ENCODE measurements around the gene MS4A6A.

Gene MS4A6A

DNA sequence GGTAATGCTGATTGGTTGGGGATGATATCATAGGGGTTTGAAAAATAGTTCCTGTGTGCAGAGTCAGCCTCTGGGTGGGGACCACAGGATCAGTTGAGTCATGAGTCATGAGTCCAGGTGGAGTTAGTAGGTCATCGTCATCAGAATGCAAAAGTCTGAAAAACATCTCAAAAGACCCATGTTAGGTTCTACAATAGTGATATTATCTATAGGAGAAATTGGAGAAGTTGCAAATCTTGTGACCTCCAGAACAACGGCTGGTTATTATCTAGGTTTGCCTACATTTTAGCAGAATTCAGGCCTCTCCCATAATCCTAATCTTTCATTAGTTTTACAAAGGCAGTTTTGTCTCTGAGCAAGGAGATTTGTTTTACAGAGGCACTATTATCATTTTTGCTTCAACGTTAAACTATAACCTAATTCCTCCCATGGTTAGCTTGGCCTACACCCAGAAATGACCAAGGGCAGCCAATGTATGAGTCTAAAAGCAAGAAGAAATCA lies 55.5 kb downstream of the MS4A6A start:
- TF ChIP-seq CTCF (IDR thresholded peaks at IDR 0.05), result no peak
- no peak for TF ChIP-seq ZFX (IDR thresholded peaks at IDR 0.05; ENCODE audit: borderline replicate concordance)
- no peak overlapping the region for H3K27ac ChIP-seq

DNA sequence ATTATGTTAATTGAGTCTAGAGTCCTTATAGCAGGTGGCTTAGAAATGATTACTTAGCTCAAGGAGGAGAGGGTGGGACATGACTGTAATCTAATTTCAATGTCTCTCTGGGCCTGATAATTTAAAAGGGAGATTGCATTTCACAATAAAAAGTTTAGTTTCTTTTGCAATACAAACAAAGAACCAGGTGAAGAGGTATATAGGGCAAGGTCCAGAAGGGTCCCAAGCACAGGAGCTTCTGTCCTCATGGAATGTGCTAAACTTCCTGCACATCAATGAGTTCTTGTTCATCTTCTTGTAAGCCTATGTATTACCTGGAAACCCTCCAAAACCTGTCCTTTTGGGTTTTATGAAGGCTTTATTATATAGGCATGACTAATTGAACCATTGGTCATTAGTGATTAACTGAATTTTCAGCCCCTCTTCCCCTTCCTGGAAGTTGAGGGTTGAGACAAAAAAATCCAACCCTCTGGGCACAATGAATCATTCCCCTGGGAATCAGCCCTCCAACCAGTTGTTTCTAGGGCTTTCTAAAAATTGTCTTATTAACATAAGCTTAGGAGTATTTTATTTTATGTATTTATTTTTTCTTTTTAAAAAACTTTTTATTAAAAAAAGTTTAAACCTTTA lies 56.8 kb downstream of the MS4A6A start:
- H3K27ac ChIP-seq, result no peak overlapping the region
- TF ChIP-seq ZFX (IDR thresholded peaks at IDR 0.05; ENCODE audit: borderline replicate concordance) (no peak), CTCF (IDR thresholded peaks at IDR 0.05) (no peak)

GRCh38 chr11:60124802-60125432 lies 58.0 kb downstream of the MS4A6A start:
- TF ChIP-seq ZFX (IDR thresholded peaks at IDR 0.05; ENCODE audit: borderline replicate concordance), result no peak
- TF ChIP-seq CTCF (IDR thresholded peaks at IDR 0.05), result no peak
- no peak overlapping the region for H3K27ac ChIP-seq
